GM19438 (cell line): ENCODE results near the gene AGAP3.

Experiments used
- ATAC-seq: cut with Tn5 transposase; IDR thresholded peaks from one replicate; pipeline ENCODE4 v1.9.1; 2021; ENCODE audit warnings: low read depth; ENCODE audit not compliant: unreplicated experiment

Gene AGAP3

DNA sequence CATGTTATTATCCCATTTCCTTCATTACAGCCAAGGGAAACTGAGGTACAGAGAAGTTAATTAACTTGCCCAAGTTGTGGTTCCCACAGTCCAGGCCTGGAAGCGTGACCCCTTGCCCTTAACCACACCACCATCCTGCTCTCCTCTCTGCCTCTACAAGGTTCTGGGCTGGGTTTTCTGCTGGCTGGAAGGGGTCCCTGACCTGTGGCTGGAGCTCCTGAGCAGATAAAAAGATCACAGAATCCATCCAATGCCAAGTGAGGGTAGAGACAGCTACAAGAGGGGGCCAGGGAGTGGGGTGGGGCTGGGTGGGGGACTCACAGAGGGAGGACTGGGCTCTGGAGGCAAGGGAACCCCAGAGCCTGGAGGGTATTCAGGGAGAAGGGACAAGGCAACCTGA is 91.0 kb downstream of the AGAP3 start:
- ATAC-seq, result no peak

GRCh38 chr7:151178236-151178635 is 92.0 kb downstream of the AGAP3 start:
- ATAC-seq, result no peak

DNA sequence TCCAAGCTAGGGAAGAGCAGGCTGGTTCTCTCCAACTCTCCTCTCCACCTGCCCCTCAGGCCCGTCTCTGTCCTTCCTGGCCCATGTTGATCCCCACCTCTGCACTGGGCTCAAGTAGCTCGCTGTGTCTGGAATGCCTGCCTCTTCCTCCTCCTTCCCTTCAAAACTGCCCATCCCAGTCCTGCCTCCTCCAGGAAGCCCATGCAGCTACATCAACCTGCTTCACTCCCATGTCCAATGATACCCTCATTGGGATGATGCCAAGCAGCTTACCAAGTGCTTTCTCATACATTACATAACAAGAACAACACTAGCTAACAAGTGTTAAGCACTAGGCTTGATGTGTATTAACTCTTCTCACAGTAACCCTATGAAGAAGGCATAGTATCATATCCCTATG is 92.6 kb downstream of the AGAP3 start:
- no peak for ATAC-seq

GRCh38 chr7:151179287-151179860 is 93.1 kb downstream of the AGAP3 start:
- no peak for ATAC-seq

GRCh38 chr7:151179946-151180345 is 93.7 kb downstream of the AGAP3 start:
- no peak for ATAC-seq

DNA sequence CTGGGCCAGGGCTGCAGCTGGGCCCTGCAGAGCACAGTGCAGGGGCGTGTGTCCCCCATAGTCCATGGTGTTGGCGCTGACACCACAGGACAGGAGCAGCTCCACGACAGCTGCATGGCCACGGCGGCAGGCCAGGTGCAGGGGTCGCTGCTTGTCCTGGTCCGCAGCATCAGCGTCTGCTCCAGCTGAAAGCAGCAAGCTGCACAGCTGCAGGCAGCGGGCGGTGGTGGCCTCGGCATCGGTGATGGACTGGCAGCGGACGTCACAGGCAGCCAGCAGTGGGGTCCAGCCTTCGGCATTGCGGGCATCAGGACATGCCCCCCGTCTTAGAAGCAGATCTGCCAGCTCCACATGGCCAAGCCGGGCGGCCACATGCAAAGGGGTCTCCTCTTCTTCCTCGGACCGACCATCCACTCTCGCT is 94.7 kb downstream of the AGAP3 start:
- ATAC-seq, result no peak

DNA sequence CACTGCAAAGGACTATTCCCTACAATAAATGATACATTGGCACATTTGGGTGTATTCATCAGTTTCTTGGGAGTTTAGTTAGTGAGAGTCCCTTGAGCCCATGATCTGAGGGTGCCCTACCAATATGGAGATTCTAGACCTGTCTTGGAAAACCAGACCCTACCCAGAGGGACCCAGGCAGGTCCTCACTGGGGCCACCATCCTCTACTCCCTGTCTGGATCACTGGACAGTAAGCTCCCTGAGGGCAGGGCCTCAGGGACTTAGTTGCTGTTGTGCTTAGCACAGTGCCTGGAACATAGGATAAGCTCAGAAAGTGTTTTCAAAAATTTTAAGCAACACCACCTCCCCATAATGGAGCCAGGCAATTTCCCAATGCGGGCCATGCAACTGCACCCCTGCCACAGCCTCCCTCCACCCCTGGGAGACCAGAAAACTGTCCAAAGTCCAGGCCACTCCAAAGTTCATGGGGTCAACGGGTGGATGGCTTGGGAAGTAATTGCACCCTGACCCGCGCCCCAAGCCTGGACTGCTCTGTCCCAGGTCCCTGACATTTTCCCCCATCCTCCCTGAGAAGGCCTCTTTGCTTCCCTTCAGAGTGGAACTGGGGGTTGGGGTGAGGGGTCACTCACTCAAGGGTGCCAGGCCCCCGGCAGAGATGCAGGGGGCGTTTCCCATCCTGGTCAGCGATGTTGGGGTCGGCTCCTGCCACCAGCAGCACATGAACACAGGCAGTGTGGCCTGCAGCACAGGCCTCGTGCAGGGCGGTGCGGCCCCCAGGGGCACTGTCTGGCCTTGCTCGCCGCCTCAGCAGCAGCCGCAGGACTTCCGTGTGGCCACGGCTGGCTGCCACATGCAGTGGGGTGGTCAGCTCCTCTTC is 99.7 kb downstream of the AGAP3 start:
- ATAC-seq, result no peak

- no peak for ATAC-seq
Observed at GRCh38 chr7:151186640-151187408, 100.5 kb downstream of the AGAP3 start, which contains the start of gene ASB10. ASB10 (minus strand) TSS chr7:151187250; CDS start chr7:151187130, 120 bp downstream.

GRCh38 chr7:151187409-151188251 is 101.4 kb downstream of the AGAP3 start:
- ATAC-seq, result no peak

DNA sequence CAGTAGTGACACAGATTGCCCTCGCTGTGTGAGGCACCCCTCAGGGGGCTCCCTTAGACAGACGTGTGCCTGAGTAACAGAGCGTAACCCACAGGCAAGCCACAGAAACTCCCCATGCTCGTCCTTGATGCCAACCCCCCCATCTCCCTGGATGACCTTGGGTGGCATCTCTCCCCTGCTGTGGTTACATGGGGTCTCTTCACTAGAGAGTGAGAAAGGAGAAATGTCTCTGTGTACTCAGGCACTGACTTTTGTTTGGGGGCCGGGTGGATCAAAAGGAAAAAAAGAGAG is 101.9 kb downstream of the AGAP3 start:
- ATAC-seq, result no peak

GRCh38 chr7:151189038-151189437 is 102.8 kb downstream of the AGAP3 start:
- no peak for ATAC-seq

GRCh38 chr7:151191544-151191943 is 105.3 kb downstream of the AGAP3 start:
- ATAC-seq, result no peak

DNA sequence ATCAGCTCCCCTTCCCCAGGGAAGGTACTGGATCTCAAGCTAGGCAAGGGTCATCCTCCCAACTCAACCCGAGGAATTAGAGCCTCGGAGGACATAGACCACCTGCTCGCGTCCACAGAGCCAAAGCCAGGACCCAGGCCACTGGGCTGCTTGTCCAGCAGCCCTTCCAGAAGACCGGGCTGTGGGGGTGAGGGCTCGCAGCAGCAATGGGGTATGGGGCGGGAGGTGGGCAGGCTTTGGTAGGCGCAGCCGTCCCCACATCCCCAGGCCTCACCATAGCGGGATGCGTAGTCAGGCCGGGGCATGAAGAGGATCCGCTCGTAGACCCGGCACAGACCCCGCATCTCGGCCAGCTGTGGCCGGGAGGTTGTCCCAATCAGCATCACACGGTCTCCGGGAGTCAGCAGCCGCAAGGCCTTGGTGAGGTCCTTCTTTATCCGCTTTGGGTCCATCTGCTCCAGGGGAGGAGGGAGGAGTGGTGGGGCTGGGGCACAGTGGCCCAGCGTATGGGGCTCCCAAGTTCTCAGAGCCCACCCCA is 105.8 kb downstream of the AGAP3 start:
- ATAC-seq, result no peak

- ATAC-seq, result no peak
Observed at GRCh38 chr7:151193203-151193978, 107.1 kb downstream of the AGAP3 start.
